ENCODE measurements around the gene PAX8. TPM values are rescaled to one million over a fixed set of nuclear protein-coding genes. Genes with fewer than 3 reads are reported as not detected.

PAX8 gene
- total RNA-seq, 4 donors from 2014 or later: 0.58 to 2.1 (median 1.1) TPM

- TF ChIP-seq EP300 (IDR thresholded peaks at IDR 0.05): no peak
- no peak for TF ChIP-seq CTCF (IDR thresholded peaks at IDR 0.05)
- 86% methylated on average over 6 of the region's 6 CpGs for WGBS
- no peak for DNase-seq (ENCODE audit: extremely low spot score)
- no peak overlapping the region for H3K27ac ChIP-seq (replicated peaks in 1 of 4)
- intact Hi-C loops (cut with DNase I): no loop called here
- no peaks in the 10 kb centered on the region for H3K27me3 ChIP-seq
- H3K4me1 ChIP-seq: peaks cover 11 to 50% (median 41%) of the 10 kb centered on the region in 4 donors
- H3K9me3 ChIP-seq: no peaks in the 10 kb centered on the region
- H3K36me3 ChIP-seq: no peaks in the 10 kb centered on the region
- peak overlapping the region in 1 of 4 donors; percentile 20 for H3K4me3 ChIP-seq
These were observed 57.6 kb downstream of the PAX8 start for GRCh38 chr2:113220970-113221708.

- H3K4me1 ChIP-seq: peaks cover 11 to 43% (median 35%) of the 10 kb centered on the region in 4 donors
- TF ChIP-seq POLR2A (IDR thresholded peaks at IDR 0.05; ENCODE audit: low read depth) (no peak), POLR2AphosphoS5 (IDR thresholded peaks at IDR 0.05) (peak in 1 of 2 donors; percentile 69)
- 73% methylated on average over 6 of the region's 6 CpGs for WGBS
- peak overlapping the region in 1 of 4 donors; percentile 20 for H3K4me3 ChIP-seq
- intact Hi-C loops (cut with DNase I): no loop called here
- H3K36me3 ChIP-seq: no peaks in the 10 kb centered on the region
- H3K9me3 ChIP-seq: no peaks in the 10 kb centered on the region
- DNase-seq (ENCODE audit: extremely low spot score): no peak
- peak overlapping the region in 1 of 4 donors; percentile 66 for H3K27ac ChIP-seq (replicated peaks in 1 of 4)
- H3K27me3 ChIP-seq: no peaks in the 10 kb centered on the region
These were observed 58.7 kb downstream of the PAX8 start for GRCh38 chr2:113219889-113220641.

- Histone ChIP-seq H3K9me3 (no peaks in the 10 kb centered on the region), H3K27ac (replicated peaks in 1 of 4) (peak overlapping the region in 1 of 4 donors; percentile 66), H3K36me3 (no peaks in the 10 kb centered on the region), H3K4me1 (peaks cover 11 to 43% (median 35%) of the 10 kb centered on the region in 4 donors), H3K27me3 (no peaks in the 10 kb centered on the region), H3K4me3 (no peak overlapping the region)
- intact Hi-C loops (cut with DNase I): no loop called here
- no peak for TF ChIP-seq POLR2AphosphoS5 (IDR thresholded peaks at IDR 0.05)
- DNase-seq (ENCODE audit: extremely low spot score): no peak
- WGBS: 88% methylated on average over 5 of the region's 5 CpGs
These were observed 59.2 kb downstream of the PAX8 start for GRCh38 chr2:113219525-113219888.

- intact Hi-C loops (cut with DNase I): no loop called here
- peaks cover 11 to 43% (median 35%) of the 10 kb centered on the region in 4 donors for H3K4me1 ChIP-seq
- 91% methylated on average over 2 of the region's 2 CpGs for WGBS
- H3K36me3 ChIP-seq: no peaks in the 10 kb centered on the region
- peak overlapping the region in 3 of 4 donors; percentile 13 to 66 (median 15) for H3K27ac ChIP-seq (replicated peaks in 1 of 4)
- H3K27me3 ChIP-seq: no peaks in the 10 kb centered on the region
- no peak for TF ChIP-seq POLR2AphosphoS5 (IDR thresholded peaks at IDR 0.05)
- no peak for TF ChIP-seq EP300 (IDR thresholded peaks at IDR 0.05)
- TF ChIP-seq POLR2A (IDR thresholded peaks at IDR 0.05; ENCODE audit: low read depth): no peak
- no peak for TF ChIP-seq CTCF (IDR thresholded peaks at IDR 0.05)
- DNase-seq (ENCODE audit: extremely low spot score): no peak
- H3K9me3 ChIP-seq: no peaks in the 10 kb centered on the region
- H3K4me3 ChIP-seq: no peak overlapping the region
These were observed 59.7 kb downstream of the PAX8 start for GRCh38 chr2:113219092-113219441.

- Histone ChIP-seq H3K27me3 (no peaks in the 10 kb centered on the region), H3K27ac (replicated peaks in 1 of 4) (peak overlapping the region; percentile 54 to 66 (median 56)), H3K36me3 (no peaks in the 10 kb centered on the region), H3K4me3 (no peak overlapping the region), H3K9me3 (no peaks in the 10 kb centered on the region), H3K4me1 (peaks cover 11 to 43% (median 35%) of the 10 kb centered on the region in 4 donors)
- intact Hi-C loops (cut with DNase I): no loop called here
- no peak for DNase-seq (ENCODE audit: extremely low spot score)
- 81% methylated on average over 8 of the region's 8 CpGs for WGBS
- TF ChIP-seq POLR2A (IDR thresholded peaks at IDR 0.05; ENCODE audit: low read depth) (no peak), CTCF (IDR thresholded peaks at IDR 0.05) (no peak), POLR2AphosphoS5 (IDR thresholded peaks at IDR 0.05) (no peak), EP300 (IDR thresholded peaks at IDR 0.05) (no peak)
These were observed 60.2 kb downstream of the PAX8 start for GRCh38 chr2:113218283-113219091.
